Activated T-helper 9 cell treated with anti-CD3 and anti-CD28 coated beads, Interleukin-2, amount 50 U/mL, for 16 hours (primary cell): ENCODE data around the gene ABHD13.
A peak's percentile ranks its signal among the peaks of the same experiment; 100 is the strongest.
"Not testable (repeated sequence)": the region's sequence is repeated elsewhere in the genome, so short reads cannot be mapped to it uniquely, and the experiment has no call there.

Source experiments
- DNase-seq: peaks from one replicate; pipeline ENCODE4 v3.0.0-alpha.2; 2020; ENCODE audit warnings: low read depth

Gene ABHD13

GRCh38 chr13:108223687-108224503 lies 5.7 kb downstream of the ABHD13 start:
- DNase-seq, result no peak

DNA sequence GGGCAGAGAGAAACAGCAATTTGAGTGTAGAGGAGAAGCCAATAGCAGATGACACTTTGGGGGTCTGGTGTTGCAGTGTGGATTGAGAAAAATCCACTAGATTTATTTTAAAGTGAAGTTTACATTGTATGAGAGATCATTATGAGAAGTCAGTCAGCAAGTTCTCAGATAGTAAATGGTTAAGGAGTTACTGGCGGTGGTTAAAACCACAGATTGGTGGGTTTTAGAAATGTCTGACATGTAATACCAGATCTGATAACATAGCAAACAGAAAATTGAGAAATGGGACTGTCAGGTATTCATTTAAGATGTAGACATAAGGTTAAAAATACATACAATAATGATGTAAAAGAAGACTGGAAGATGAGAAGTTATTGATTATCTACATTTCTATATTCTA lies 7.2 kb downstream of the ABHD13 start:
- DNase-seq, result no peak

- no peak for DNase-seq
Observed at GRCh38 chr13:108226184-108226583, 8.0 kb downstream of the ABHD13 start.

- no peak for DNase-seq
Observed at GRCh38 chr13:108227651-108228272, 9.6 kb downstream of the ABHD13 start.

- no peak for DNase-seq
Observed at GRCh38 chr13:108230377-108230776, 12.2 kb downstream of the ABHD13 start.

DNA sequence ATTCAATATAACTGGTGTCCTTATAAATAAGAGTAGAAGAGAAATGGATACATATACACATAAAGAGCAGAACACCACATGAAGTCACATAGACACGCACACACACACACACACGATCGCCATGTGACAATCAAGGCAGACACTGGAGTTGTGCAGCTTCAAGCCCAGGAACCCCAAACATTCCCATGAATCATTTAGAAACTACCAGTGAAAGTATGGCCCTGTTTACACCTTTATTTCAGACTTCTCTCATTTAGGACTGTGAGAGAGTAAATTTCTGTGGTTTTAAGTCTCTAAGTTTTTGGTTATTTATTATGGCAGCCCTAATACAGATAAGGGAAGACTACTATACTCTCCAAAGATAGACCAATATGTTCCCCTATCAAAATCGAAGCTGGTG lies 31.0 kb downstream of the ABHD13 start:
- no peak for DNase-seq

DNA sequence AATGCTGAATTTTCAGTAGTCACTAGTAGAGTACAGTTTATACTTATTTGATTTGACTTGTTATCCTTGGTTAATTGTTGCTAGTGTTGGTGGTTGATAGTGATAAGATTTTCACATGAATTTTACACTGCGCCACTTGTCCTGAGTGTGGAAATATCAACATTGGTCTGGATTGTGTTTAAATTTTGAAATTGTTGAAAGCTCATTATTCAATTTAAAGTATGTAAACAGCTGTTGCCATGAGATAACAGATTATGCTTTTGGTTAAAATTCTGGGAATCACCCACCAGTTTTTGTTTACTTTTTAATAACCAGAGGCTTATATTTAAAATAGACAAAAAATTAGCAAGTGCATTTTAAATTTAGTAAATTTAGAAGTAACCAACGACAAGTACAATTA lies 39.1 kb downstream of the ABHD13 start:
- DNase-seq, result no peak

DNA sequence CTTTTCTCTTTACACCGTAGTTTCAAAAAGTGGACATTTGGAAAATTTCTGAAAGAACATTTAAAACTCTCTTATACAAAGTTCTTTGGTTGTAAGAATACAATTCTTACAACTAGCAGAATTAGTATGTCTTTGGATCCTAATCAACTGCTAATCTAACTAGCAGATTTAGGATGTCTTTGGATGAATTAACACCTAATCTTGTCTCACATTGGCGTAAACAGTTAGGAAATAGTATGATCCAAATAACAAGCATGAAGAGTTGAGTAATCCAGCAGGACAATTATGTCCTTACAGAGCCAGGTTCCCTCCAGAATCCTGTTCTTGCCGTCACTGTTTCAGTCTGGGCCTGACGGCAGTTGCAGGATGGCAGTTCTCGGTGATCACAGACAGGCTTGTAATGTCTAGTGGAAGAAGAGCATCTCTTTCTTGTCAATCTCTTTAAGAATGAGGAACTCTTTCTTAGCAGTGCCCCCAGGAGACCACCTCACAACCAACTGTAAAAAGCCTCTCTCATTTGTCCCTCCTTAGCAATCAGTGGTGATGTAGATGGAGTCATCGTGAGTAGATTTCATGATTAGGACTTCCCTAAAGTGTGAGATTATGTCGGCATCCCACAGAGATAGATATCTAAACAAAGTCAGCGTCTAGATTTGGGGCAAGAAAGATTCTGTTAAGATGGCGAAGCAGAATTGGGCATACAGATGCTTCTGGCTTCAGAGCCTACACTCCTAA lies 45.6 kb downstream of the ABHD13 start:
- no peak for DNase-seq

GRCh38 chr13:108266321-108266990 lies 48.3 kb downstream of the ABHD13 start:
- DNase-seq, result no peak

DNA sequence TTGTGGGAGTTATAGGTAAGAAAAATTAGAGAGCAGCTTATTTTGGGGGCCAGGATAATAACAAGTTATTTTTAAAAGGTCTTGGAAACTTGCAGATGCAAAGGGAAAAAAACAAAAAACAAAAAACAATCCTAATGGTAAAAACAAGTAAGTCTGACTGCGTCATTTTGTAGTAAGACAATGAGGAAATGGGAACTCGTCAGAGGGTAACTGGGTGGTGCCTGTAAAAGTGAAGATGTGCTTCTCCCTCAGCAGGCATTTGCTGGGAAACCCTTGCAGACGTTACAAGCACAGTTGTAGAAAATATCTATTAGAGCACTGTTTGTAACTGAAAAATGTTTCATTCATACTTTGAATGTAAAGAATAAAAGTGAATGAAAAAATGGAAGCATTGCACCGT lies 49.2 kb downstream of the ABHD13 start:
- no peak for DNase-seq

- DNase-seq, result not testable (repeated sequence)
Observed at GRCh38 chr13:108267855-108268254, 49.7 kb downstream of the ABHD13 start.

DNA sequence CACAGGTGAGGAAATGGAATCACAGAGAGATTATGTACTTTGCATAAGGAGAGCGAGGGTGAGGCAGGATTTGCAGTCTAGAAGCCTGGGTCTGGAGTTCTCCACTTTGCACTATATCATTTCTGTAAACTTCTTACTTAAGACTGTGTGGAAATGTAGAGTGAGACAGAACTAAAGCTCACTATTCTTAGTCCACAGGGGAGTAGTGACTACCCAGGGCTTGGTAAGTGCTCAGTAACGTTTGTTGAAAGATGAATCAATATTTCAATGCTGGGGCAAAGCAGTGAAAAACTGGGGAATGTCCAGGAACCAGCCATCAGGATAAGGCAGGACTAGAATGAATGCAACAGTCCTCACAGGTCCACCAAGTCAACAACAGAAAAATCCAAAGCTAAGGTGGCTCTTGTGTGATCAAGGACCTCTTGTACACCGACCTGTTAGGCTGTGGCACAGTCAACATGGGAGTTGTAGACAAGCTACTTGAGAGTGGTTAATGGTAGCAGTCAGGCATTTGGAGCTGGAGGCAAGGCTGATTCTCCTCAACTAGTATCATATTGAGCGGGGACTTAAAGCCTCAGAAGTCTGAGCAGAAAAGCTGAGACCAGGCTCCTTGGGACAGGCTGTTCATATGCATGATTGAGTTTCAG lies 50.4 kb downstream of the ABHD13 start:
- no peak for DNase-seq

GRCh38 chr13:108269601-108270328 lies 51.6 kb downstream of the ABHD13 start, which contains the start of gene TNFSF13B:
Gene TNFSF13B, plus strand, starts transcription at chr13:108269718. Its CDS starts 178 bp downstream, at chr13:108269896.
- DNase-seq, result peak; percentile 30

GRCh38 chr13:108270442-108270841 lies 52.2 kb downstream of the ABHD13 start:
- no peak for DNase-seq

DNA sequence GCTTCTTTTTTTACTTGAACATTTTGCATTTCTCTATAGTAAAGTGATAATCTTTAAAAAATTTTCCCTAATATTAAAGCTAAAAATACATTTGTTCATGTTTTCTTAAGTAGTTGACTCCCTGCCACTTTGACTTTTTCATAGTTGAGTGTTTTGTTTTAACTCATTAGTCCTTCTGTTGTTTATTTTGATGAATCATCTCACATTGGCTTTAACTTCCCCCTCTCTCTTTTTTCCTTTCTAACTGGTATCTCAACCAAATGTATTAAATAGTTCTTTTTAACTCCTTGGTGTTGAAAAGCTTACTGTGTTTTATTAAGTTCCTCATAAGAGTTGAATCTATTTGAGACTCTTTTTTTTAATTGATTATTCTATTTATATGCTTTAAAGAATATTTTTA lies 54.1 kb downstream of the ABHD13 start:
- no peak for DNase-seq

- no peak for DNase-seq
Observed at GRCh38 chr13:108273429-108274118, 55.4 kb downstream of the ABHD13 start.

DNA sequence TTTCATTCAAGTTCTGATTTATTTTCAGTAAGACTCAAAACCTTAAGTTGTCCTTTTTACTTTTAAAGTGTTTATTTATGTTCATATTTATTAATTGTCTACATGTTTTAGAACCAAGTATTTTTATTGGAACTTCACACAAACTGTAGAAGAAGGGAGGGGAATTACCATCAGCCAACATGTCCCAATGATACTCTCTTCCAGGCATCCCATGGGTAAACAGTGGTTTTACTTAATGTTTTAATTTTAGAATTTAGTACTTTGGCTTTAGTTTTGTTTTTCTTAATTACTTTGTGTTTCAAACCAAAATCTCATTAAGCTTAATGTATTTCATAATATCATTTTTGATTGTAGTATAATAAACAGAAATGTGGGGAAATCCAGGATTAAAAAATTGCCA lies 56.5 kb downstream of the ABHD13 start:
- no peak for DNase-seq

DNA sequence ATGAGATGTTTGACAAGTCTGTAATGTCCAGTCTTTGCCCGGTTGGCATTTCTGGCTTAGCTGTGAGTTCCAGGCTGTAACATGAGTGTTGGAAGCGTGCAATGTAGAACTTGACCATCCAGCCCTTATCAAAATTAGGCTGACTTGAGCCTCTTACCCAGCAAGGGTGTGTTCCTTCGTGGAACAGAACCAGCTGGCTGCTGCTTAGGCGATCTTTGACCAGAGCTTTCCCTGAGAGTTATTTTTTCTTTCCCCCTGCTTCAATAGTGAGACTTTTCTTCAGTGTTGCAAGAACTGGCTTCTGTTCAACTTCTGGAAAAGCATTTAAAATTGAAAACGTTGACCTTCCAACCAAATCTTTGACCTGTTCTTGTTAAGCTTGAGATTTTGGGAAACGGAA lies 57.9 kb downstream of the ABHD13 start:
- DNase-seq, result no peak

GRCh38 chr13:108278466-108278865 lies 60.3 kb downstream of the ABHD13 start:
- DNase-seq, result no peak

DNA sequence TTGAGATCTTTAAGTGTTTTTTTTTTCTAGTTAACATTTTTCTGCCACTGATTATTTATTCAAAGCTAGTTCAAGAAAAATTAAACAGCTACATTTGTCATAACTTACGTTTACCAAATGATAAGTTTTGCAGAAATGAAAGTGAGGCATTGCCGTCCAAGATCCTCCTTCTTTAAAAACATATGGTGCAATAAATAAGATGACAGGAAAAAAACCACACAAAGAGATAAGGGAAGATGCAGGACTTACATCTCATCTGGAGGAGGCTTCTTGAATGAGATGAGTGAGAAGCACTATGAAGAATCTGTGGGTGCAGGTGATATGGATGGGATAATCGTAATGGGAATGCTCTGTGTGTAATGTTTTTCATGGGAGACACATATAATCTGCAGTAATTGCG lies 63.7 kb downstream of the ABHD13 start:
- no peak for DNase-seq

- DNase-seq, result no peak
Observed at GRCh38 chr13:108283110-108283509, 64.9 kb downstream of the ABHD13 start.
